Activated B cell treated with CpG ODN at 0.5 μM for 24 hours (primary cell): ENCODE measurements around the gene SCAF8. TPM values are rescaled to one million over a fixed set of nuclear protein-coding genes. Genes with fewer than 3 reads are reported as not detected.

Source experiments
- ATAC-seq: fragments of 200-7000 bp; cut with Tn5 transposase; one replicate; pipeline ENCODE4 v1.10.0; 2021; ENCODE audit warnings: low read depth, mild to moderate bottlenecking, moderate library complexity
- CTCF ChIA-PET: fragments of 350-600 bp; sonication (Branson Sonifier 250); formaldehyde crosslinking; loops from one replicate; lab custom pipeline; 2021; ENCODE audit warnings: antibody characterized with exemption; lab: Charles Lee
- POLR2A ChIA-PET: fragments of 350-600 bp; sonication (Branson Sonifier 250); formaldehyde crosslinking; loops from one replicate; lab custom pipeline; 2021; ENCODE audit warnings: antibody characterized with exemption; lab: Charles Lee
- DNase-seq: peaks from one replicate; pipeline ENCODE4 v3.0.0; 2022
- H3K27ac Mint-ChIP-seq: one replicate; pipeline ENCODE4 v1.8.0; 2020; ENCODE audit warnings: mixed read lengths
- H3K27me3 Mint-ChIP-seq: one replicate; pipeline ENCODE4 v1.8.0; 2021; ENCODE audit warnings: mixed read lengths
- H3K36me3 Mint-ChIP-seq: one replicate; pipeline ENCODE4 v1.8.0; 2021; ENCODE audit warnings: low read depth, mixed read lengths
- H3K4me1 Mint-ChIP-seq: one replicate; pipeline ENCODE4 v1.8.0; 2021; ENCODE audit warnings: mixed read lengths
- H3K4me3 Mint-ChIP-seq: one replicate; pipeline ENCODE4 v1.8.0; 2020; ENCODE audit warnings: mild to moderate bottlenecking, mixed read lengths
- H3K9me3 Mint-ChIP-seq: one replicate; pipeline ENCODE4 v1.8.0; 2020; ENCODE audit warnings: mixed read lengths
- CTCF ChIP-seq: fragments of 200-600 bp; IDR thresholded peaks from one replicate; pipeline ENCODE4 v1.8.0; 2022; ENCODE audit warnings: antibody characterized with exemption, mild to moderate bottlenecking
- intact Hi-C: fragments of 100-400 bp; cut with micrococcal nuclease; formaldehyde crosslinking; loops from one replicate; pipeline ENCODE4 v1.15.1; 2024
- total RNA-seq: library from RNA; stranded (reverse); gene quantifications from 2 replicates; pipeline ENCODE4 v1.2.3, GENCODE V29; 2022

Gene SCAF8
- total RNA-seq, 1 donor from 2014 or later, result 65.2 TPM

DNA sequence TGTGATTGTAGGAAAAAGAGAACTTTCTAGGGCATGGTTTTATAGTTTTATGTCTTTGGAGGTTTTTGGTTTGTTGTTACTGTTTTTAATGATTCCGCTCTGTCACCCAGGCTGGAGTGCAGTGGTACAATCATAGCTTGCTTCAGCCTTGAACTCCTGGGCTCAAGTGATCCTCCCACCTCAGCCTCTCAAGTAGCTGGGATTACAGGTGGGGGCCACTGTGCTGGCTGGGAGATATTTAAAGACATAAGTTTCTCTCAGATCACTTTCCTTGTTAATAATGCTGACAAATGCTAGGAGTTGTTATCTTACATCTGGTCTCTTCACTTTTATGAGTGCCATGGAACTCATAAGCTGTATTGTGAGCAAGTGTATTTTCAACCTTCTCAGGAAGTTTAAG, 116.3 kb downstream of the SCAF8 start:
- POLR2A ChIA-PET, result no interaction called here
- H3K4me3 Mint-ChIP-seq, result no peak overlapping the region
- no peak overlapping the region for H3K27ac Mint-ChIP-seq
- CTCF ChIA-PET, result interaction anchor here (0.8 kb wide), 1 partner anchor 12 kb away, joined by 3 read pairs; no protein-coding TSS in a partner anchor
- ATAC-seq (no peak), DNase-seq (no peak)
- TF ChIP-seq CTCF, result no peak
- H3K4me1 Mint-ChIP-seq, result peaks cover 2% of the 10 kb centered on the region
- intact Hi-C loops, result no loop called here
- peaks cover 48% of the 10 kb centered on the region for H3K36me3 Mint-ChIP-seq
- H3K9me3 Mint-ChIP-seq, result no peaks in the 10 kb centered on the region
- H3K27me3 Mint-ChIP-seq, result no peaks in the 10 kb centered on the region

- no peaks in the 10 kb centered on the region for H3K4me1 Mint-ChIP-seq
- TF ChIP-seq CTCF, result no peak
- no peak for ATAC-seq
- no peaks in the 10 kb centered on the region for H3K27me3 Mint-ChIP-seq
- intact Hi-C loops, result no loop called here
- no peak overlapping the region for H3K27ac Mint-ChIP-seq
- ChIA-PET POLR2A (no interaction called here), CTCF (interaction anchor here (1.6 kb wide), 1 partner anchor 177 kb away, joined by 3 read pairs; no protein-coding TSS in a partner anchor)
- no peak overlapping the region for H3K4me3 Mint-ChIP-seq
- no peaks in the 10 kb centered on the region for H3K9me3 Mint-ChIP-seq
- no peak for DNase-seq
- H3K36me3 Mint-ChIP-seq, result peaks cover 40% of the 10 kb centered on the region
These were observed 119.5 kb downstream of the SCAF8 start for GRCh38 chr6:154852687-154853086.

DNA sequence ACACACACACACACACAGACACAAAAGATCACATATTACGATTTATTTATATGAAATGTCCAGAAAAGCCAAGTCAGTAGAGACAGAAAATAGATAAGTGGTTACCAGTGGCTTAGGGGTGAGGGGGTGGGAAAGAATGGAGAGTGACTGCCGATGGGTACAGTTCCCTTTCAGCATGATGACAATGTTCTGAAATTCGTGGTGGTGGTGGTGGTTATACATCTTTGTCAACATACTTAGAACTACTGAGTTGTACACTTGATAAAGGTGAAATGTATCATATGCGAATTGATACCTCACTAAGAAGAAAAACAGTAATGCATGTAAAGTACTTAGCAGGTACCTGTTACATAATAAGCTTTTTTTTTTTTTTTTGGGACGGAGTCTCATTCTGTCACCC, 124.3 kb downstream of the SCAF8 start:
- ATAC-seq (no peak), DNase-seq (no peak)
- POLR2A ChIA-PET, result interaction anchor here (0.6 to 0.7 kb wide), 2 partner anchors 393 to 397 kb away, joined by 5 to 9 read pairs; no protein-coding TSS in a partner anchor
- intact Hi-C loops, result no loop called here
- CTCF ChIA-PET, result no interaction called here
- Mint-ChIP-seq H3K4me3 (no peak overlapping the region), H3K27me3 (no peaks in the 10 kb centered on the region), H3K27ac (no peak overlapping the region), H3K9me3 (no peaks in the 10 kb centered on the region), H3K36me3 (peaks cover 33% of the 10 kb centered on the region), H3K4me1 (no peaks in the 10 kb centered on the region)
- TF ChIP-seq CTCF, result no peak

DNA sequence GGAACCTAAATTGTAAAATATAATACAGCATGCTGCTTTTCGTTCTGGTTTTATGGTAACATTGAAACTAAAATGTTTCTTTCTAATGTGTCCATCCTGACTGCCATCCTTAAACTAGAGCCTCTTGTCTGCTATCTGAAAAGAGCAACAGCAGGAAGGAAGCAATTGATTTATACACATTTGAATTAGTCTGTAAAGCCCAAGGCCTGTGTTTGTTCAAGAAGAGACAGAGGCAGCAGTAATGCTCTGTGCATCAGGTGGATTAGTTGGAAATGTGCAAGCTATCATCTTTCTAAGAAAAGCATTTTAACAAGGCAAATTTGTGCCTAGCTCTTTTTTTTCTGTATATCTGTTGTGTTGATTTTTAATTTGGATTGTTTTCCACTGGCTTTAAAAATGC, 128.6 kb downstream of the SCAF8 start:
- ATAC-seq, result no peak
- CTCF ChIA-PET, result interaction anchor here (1.3 kb wide), 1 partner anchor 12 kb away, joined by 3 read pairs; no protein-coding TSS in a partner anchor
- TF ChIP-seq CTCF, result no peak
- H3K4me1 Mint-ChIP-seq, result no peaks in the 10 kb centered on the region
- H3K4me3 Mint-ChIP-seq, result no peak overlapping the region
- intact Hi-C loops, result no loop called here
- H3K27me3 Mint-ChIP-seq, result no peaks in the 10 kb centered on the region
- H3K36me3 Mint-ChIP-seq, result peaks cover 31% of the 10 kb centered on the region
- no peaks in the 10 kb centered on the region for H3K9me3 Mint-ChIP-seq
- no peak for DNase-seq
- H3K27ac Mint-ChIP-seq, result no peak overlapping the region
- POLR2A ChIA-PET, result no interaction called here

DNA sequence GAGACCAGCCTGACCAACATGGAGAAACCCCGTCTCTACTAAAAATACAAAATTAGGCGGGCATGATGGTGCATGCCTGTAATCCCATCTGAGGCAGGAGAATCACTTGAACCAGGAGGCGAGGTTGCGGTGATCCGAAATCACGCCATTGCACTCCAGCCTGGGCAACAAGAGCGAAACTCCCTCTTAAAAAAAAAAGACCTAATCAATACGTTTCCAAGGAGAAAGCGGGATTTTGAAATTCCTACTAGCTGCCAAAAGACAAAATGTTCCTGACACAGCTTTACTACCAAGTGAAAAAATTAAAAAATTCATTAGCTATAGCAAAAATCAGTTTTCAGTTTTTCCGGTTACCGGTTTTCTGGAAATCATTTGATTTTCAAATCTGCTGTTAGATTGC, 129.3 kb downstream of the SCAF8 start:
- intact Hi-C loops, result no loop called here
- H3K27ac Mint-ChIP-seq, result no peak overlapping the region

More for the DNA sequence above, 129.3 kb downstream of the SCAF8 start:
- ATAC-seq, result no peak
- TF ChIP-seq CTCF, result no peak
- Mint-ChIP-seq H3K36me3 (peaks cover 29% of the 10 kb centered on the region), H3K4me1 (no peaks in the 10 kb centered on the region), H3K9me3 (no peaks in the 10 kb centered on the region), H3K4me3 (no peak overlapping the region), H3K27me3 (no peaks in the 10 kb centered on the region)
- POLR2A ChIA-PET, result no interaction called here
- CTCF ChIA-PET, result interaction anchor here (0.6 to 1.3 kb wide), 2 partner anchors 13 to 51 kb away, joined by 3 read pairs; no protein-coding TSS in a partner anchor
- no peak for DNase-seq
